Measurements from ENCODE around the gene DNAH9.

GRCh38 chr17:11739848-11740247, 141.6 kb downstream of the DNAH9 start:
- TF ChIP-seq, protein P1, sequence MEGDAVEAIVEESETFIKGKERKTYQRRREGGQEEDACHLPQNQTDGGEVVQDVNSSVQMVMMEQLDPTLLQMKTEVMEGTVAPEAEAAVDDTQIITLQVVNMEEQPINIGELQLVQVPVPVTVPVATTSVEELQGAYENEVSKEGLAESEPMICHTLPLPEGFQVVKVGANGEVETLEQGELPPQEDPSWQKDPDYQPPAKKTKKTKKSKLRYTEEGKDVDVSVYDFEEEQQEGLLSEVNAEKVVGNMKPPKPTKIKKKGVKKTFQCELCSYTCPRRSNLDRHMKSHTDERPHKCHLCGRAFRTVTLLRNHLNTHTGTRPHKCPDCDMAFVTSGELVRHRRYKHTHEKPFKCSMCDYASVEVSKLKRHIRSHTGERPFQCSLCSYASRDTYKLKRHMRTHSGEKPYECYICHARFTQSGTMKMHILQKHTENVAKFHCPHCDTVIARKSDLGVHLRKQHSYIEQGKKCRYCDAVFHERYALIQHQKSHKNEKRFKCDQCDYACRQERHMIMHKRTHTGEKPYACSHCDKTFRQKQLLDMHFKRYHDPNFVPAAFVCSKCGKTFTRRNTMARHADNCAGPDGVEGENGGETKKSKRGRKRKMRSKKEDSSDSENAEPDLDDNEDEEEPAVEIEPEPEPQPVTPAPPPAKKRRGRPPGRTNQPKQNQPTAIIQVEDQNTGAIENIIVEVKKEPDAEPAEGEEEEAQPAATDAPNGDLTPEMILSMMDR (IDR thresholded peaks at IDR 0.05): no peak
- TF ChIP-seq POLR2A (IDR thresholded peaks at IDR 0.05): no peak

Data from body of pancreas (tissue), 4 donors.